NOMO-1 treated with DMSO at 0.1 percent for 48 hours (cell line): ENCODE data around the gene PABPC3.

Experiments used
- DNase-seq: peaks from one replicate; lab custom pipeline; 2025; ENCODE audit not compliant: unreplicated experiment; lab: John Stamatoyannopoulos, UW

Gene PABPC3

DNA sequence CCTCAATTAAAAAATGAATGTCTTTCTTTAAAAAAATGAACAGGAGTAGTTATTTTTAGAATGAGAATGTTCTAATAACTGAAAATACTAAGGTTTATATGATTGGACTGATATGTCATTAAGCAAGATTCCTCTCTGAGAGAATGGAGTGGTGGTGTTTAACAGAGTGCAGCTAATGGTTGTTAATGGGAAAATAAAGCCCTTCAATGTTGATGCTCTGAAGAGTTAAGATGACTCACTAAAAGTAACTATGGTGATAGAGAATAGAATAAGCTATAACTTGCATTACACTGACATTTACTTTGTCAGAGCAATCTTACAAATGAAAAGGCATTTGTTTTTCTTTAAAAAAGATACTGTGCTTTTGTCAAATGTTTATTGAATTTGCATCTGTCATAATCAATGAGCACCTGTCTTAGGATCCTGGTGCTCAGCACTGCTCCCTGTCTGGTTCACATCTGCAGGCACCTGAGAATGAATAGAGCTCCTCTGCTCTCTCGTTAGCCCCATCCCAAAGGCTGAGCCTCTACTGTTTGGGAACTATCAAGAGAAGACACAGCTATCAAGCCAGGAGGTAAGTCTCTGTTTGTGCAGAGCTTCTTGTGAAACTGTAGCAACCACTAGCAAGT is 15.1 kb downstream of the PABPC3 start:
- no peak for DNase-seq

DNA sequence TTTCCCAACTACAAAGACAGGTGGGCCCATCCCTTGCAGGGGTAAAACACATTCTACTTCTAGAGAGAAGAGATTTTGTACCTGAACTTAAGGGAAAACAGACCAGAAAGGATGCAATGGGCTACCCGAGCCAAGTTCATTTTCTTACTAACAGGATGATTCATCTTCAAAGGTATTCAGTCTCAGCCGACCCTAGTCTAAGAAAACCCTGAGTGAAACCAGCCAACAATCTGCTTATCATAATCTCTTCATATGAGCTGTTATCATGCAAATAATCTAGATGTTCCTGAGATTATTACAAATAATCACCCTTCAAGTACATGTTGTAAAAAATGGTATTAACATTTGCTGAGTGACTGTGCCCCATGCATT is 15.6 kb downstream of the PABPC3 start:
- no peak for DNase-seq

DNA sequence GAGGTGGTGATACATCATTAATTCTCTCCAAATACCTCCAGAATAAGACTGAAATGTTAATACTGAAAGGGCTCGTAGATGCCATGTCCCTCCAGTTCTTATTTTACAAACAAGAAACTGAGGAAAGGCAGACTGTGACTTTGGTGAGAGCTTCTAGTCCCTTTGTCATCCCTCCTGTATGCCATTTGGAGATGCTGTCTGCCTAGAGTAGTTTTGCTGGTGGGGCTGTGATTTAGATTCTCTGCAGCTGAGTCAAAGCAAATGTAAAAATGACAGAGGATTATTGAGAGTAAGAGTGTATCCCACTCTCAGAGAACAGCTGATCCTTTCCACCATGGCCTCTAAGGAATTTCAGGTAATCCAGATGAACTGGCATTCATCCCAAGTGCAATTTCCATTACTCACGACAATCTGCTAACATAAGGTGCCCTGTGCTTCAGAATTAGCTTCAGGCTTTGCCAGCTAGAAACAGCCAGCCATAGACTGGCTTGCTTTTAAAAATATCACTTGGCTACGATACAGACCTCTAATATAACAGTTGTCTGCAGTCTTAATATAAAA is 16.8 kb downstream of the PABPC3 start:
- DNase-seq, result no peak

DNA sequence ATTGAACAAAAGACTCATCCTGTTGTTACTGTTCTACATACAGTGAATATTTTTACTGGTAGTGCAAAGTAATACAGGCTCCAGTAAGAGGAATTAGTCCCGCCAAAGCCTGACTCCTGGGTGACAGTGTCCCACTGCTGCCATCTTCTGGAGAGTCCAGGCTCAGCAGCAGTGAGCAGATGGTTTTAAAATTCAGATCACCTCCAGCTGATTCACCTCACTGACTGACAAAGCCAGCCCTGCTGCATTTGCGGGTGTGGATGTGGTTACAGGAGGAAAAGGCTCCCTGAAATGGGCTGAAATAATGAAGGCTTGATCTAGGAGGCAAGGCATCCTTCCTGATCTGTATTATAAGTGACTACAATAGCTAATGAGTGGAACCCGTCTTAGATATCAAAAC is 18.3 kb downstream of the PABPC3 start:
- peak; percentile 71 for DNase-seq

DNA sequence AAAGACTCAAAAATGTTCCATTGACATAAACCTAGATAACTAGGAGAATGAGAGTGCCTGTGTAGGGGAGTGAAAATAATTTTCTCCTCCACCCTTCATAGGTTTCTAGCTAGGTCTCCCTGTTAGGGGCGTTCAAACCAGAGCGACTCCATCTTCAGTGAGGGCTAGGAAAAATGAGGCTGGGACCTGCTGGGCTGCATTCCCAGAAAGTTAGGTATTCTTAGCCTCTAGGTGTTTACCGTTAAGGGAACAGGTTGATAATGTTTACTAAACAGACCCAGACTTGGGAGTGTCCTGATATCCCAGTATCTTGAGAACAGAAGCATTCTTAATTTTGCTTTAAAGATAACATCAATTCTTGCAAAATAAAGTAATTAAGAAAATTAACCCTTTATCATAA is 20.1 kb downstream of the PABPC3 start:
- no peak for DNase-seq

DNA sequence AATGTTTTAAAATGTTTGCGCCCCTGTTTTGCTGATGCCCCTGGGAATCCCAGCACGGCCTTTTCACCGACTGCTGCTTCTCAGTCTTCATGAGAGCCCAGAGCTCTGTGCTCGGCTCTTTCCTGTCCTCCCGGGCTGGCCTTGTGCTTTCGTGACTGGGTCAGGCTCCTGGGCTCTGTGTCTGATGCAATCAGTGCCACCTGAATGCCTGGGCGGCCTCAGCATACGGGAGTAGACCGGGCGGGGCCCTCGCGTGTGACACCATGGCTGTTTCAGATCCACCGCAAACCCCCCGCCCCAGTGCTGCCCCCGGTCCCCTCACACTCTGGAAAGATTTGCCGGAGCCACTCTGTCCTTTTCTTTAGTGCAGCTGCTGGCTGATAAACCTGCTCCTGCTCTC is 21.4 kb downstream of the PABPC3 start:
- no peak for DNase-seq

DNA sequence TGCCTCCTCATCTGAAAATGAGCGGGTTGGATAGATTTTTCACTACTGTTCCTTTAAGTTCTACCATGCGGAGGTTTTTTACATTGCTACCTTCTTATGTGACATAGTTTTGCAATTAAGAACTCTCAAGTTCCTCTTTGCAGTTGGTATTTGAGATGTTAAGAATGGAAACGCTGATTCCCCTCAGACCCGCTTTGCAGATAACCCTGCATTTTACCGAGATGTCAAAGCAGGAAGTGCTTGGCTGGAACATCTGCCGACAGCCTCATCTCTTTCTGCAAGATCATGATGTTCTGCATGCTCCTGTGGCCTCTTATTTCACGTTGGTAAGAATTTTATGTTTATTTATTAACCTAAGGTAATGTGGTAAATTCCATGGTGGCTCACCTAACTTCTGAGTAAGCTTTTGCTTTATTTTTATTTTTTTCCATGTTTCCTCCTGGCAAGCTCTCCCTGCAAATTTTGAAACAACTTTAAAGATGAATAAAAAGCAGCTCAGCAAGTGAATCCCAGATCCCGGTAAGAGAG is 22.5 kb downstream of the PABPC3 start:
- peak; percentile 77 for DNase-seq

DNA sequence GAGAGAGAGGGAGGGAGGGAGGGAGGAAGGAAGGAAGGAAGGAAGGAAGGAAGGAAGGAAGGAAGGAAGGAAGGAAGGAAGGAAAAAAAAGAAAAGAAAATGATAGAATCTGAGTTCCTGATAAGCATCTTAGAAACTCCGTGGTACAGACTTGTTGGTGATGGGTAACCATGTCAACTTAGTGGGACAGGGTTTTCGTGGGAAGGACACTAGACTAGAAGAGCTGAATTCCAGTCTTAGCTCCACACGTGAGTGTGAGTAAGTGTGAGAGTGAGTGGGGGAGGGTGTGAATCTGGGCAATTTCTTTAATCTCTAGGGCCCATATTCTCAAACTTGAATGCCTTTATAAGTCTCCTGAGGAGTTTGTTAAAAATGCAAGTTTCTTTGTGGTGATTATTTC is 35.0 kb downstream of the PABPC3 start:
- no peak for DNase-seq

DNA sequence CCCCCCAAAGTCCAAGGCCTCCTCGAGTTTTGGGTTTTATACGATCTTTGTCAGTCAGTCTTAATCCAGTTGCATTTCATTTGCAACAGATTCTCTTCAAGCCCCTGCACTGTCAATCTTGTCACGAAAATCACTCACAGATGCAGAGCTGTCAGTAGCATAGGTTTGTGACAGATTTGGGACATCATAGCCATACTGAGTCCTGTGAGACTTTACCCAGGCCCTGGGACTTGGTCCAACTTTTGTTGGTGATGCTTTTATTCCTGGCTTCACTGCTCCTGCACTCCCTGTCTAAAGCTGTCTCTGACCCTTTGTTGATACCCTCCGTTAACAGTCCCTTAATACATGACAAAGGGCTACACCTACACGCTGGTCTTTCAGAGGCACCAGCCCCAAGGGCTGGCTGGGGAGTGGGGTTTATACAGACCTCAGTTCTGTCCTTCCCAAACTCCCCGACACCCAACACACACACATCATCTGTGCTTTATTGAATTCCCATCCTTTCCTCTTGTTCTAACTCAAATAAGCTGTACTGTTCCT is 36.0 kb downstream of the PABPC3 start:
- no peak for DNase-seq

DNA sequence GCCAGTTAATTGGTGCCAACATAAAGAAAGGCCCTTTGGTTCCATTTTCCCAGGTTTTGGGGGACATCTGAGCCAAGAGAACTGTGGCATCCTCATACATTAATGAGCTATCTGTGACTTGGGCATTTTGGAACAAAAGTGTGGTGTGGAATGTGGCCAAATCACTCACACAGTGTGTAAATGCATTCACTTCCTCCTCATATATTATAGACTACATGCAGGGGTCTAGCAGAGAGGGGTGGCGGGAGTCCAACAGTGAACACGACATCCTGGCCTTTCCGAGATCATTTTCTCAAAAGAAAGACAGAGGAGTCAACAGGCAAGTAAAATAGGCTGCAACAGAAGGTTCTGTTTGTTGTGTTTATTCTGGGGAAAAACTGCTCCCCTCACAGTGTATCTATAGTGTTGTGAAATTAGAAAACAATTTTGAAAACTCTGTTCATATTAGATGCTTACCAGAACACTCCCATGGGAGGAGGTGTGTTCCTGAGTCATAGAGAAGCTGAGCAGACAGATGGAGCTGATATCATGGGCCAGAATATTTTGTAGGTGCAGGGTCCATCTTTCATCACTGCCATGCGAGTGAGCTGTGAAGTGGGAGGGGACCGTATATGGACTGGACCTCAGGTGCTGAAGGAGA is 36.9 kb downstream of the PABPC3 start:
- no peak for DNase-seq

DNA sequence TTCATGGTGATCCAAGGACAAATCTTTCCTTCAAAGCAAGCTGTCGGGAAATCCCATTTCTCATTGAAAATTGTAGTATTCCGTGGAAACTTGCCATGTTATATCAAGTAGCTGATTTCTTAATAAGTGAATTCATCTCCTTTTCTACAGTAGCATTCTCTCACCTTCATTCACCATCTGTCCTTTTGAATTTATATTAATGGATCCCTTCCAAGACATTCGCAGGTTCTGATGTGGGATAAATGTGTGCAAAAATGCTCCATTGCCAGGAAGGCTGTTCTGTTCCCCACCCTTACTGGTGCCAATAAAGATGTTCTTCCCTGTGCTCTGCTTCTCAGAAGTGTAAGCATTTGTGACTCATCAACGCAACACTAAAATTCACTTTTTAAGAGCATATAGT is 40.0 kb downstream of the PABPC3 start:
- DNase-seq, result no peak

DNA sequence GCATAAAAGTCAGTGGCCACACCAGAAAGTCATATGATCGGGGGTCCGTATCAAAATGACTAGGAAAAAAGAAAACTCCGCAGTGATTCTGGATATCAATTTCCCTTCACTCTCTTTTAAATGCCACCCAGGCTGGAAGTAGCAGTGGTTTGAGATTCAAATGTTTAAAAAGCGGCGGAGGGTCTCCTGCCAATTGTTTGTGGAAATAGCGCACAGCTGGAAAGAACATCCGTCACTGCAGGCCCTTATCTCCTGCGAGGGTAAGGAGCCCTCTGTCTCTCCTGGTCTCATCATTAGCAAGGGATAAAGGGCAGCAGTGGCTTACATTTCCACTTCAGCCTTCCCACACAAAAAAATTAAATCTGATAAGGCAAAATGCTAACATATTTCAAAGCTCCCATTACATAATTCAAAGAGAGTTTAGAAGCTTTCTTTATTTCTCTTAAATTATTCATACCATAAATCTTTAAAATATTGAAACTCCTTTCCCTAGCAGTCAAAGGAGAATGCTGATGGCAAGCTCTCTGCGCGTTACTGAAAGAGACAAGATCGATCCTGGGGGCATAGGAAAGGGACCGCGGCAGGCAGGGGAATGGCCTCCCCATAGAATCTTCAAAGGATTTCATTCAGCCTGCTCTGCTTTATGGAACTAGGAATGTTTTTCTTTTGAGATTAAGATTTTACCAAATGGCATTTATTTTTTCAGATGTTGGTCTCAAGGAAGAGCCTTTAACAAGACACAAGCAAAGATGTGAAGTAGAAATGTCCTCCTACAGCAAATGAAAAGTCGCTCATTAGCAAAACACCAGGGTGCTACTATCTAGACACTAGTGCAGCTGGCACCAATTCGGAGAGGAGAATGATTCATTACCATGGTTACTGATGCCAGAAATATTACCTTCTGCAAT is 41.2 kb downstream of the PABPC3 start:
- no peak for DNase-seq

DNA sequence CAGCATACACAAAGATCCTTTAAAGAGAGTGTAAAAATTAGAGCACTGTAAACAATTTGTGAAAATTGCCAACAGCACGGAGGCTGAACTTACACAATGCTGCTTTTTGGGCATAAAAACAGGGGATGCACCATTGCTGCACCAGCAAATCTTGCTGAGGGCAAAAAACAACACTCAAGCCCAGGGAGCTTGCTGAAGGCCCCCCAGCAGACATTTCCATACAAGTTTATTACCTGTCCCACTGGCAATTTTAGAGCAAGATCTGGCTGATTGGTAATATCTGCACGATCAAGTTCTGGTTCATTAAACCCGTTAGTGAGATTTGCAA is 41.8 kb downstream of the PABPC3 start:
- DNase-seq, result no peak

DNA sequence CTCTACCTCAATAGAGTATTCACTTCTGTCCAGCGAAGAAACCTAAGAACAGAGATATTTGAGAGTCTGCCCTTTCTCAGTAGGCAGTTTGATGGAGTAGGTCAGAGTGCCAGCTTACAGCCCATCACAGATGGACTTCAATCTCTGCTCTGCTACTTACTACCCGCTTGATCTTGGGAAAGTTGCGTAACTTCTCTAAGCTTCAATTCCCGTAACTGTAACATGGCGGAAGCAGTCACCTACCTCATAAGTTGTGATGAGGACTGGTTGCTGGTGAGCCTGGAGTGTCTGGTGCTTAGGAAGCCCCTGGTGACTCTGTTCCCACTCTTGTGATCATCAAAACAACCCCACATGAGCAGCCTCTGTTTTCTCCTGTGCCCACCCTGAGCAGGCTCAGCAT is 45.1 kb downstream of the PABPC3 start:
- DNase-seq, result no peak

DNA sequence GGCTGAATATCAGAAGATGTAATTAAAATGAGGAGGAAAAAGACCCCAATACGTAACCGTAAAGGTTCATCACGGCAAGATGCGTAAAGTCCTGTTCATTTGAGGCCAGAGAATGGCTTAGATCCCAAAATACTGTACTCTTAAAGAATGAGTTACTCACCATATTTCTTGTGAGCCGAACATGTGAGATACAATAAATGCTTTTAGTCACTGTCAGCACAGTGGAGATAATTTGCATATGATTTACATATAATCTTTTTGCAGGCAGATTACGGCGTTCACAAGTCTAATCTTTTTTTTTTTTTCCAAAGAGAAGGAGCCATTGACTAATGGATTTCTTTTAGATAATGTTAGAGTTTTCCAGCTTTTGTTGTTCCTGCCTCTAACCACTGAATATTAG is 47.8 kb downstream of the PABPC3 start:
- DNase-seq, result no peak

DNA sequence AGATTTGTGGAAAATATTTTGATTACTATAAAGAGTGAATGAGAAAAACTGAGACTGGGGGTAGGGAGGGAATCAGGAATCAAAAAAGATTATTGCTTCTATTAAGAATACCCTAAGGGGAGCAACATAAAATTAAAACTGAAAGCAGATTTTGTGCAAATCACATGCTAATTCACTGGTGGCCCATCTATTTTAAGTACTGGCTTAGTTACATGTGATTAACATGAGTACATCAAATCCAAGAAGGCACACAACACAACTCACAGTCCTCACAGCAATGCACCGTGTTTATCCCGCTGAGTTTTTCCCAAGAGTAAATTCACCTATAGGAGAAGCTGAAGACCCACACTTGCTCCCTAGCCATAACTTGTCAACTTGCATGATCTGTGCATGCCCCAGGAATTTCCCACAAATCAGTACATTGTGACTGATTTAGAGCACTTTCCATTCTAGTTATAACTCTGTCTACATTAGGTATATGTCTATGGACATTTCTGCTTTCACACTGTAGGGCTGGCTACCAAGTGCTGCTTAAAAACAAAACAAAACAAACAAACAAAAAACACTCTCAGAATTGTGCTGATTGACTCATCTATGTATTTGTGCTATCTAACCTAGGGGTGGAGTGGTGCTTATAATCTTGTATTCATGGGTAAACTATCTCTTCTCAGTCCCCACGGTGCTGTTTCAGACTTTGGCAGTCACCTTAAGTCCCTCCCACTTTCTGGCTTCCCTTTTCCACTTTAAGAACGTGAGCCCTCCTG is 51.9 kb downstream of the PABPC3 start:
- DNase-seq, result no peak

DNA sequence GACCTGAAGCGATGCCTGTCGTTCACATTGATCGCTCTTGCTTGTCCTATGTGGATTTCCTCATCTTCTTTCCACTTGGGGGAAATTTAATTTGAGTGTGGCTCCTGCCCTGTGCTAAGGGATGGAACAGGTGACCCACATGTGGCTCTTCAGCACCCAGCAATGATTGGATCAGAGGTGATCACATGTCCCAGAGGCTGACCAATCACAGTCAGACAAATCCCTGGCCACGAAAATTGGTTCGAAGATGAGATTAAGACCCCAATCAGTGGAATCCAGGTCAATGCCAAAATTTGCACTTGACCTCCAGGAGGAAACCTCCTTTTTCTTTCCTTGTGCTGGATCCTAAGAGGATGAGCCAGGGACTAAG is 52.5 kb downstream of the PABPC3 start:
- DNase-seq, result no peak
